IMR-90 (cell line): ENCODE measurements around the gene LAMP5. TPM values are rescaled to one million over a fixed set of nuclear protein-coding genes. Genes with fewer than 3 reads are reported as not detected.

Experiments
- ATAC-seq: fragments of 200-7000 bp; cut with Tn5 transposase; 2 replicates; pipeline ENCODE4 v1.9.1; 2020; ENCODE audit warnings: low read depth, mild to moderate bottlenecking, moderate library complexity
- BruUV-seq: library from RNA; stranded (reverse); fragments of 400-500 nt; replicated peaks from 2 replicates; lab custom pipeline; 2021; lab: Mats Ljungman, UMichigan
- CTCF ChIA-PET: fragments of 300-600 bp; formaldehyde crosslinking; extraction: SDS; loops from one replicate; lab custom pipeline; 2021; ENCODE audit warnings: antibody characterized with exemption; lab: Yijun Ruan, JAX
- POLR2A ChIA-PET: fragments of 300-600 bp; sonication (Branson Sonifier 250); formaldehyde crosslinking; loops from one replicate; lab custom pipeline; 2022; ENCODE audit warnings: antibody characterized with exemption; ENCODE audit not compliant: unreplicated experiment; lab: Charles Lee
- DNase-seq: peaks from one replicate; pipeline ENCODE4 v3.0.0; 2013
- H2AFZ ChIP-seq: replicated peaks from 2 replicates; pipeline ENCODE3; 2013; ENCODE audit warnings: low read length, mild to moderate bottlenecking; ENCODE audit not compliant: poor library complexity
- H2AK5ac ChIP-seq: 2 replicates; pipeline ENCODE4 v1.6.1; 2013; ENCODE audit warnings: low read depth, low read length, inconsistent platforms
- H2AK9ac ChIP-seq: replicated peaks from 2 replicates; pipeline ENCODE3; 2013; ENCODE audit warnings: mild to moderate bottlenecking, low read depth, low read length, moderate library complexity; ENCODE audit not compliant: poor library complexity
- H2BK120ac ChIP-seq: 2 replicates; pipeline ENCODE4 v1.6.1; 2013; ENCODE audit warnings: low read depth, low read length, inconsistent platforms
- H2BK15ac ChIP-seq: 3 replicates; pipeline ENCODE4 v1.6.1; 2013; ENCODE audit warnings: low read depth, low read length, inconsistent platforms
- H2BK20ac ChIP-seq: 2 replicates; pipeline ENCODE4 v1.6.1; 2013; ENCODE audit warnings: low read depth, mild to moderate bottlenecking, inconsistent platforms, low read length, moderate library complexity
- H2BK5ac ChIP-seq: 2 replicates; pipeline ENCODE4 v1.6.1; 2013; ENCODE audit warnings: mild to moderate bottlenecking, low read depth, low read length, inconsistent platforms; ENCODE audit not compliant: poor library complexity, severe bottlenecking
- H3K14ac ChIP-seq: replicated peaks from 2 replicates; pipeline ENCODE4 v1.6.1; 2013; ENCODE audit warnings: low read depth, low read length, inconsistent platforms
- H3K18ac ChIP-seq: 2 replicates; pipeline ENCODE4 v1.6.1; 2013; ENCODE audit warnings: low read depth, low read length, control low read depth
- H3K23ac ChIP-seq: 2 replicates; pipeline ENCODE4 v1.6.1; 2013; ENCODE audit warnings: low read depth, low read length, inconsistent platforms
- H3K27ac ChIP-seq: 2 replicates; pipeline ENCODE4 v1.5.1; 2013; ENCODE audit warnings: mild to moderate bottlenecking, control low read depth, low read length; ENCODE audit not compliant: insufficient read depth
- H3K27me3 ChIP-seq: 2 replicates; pipeline ENCODE4 v1.6.1; 2013; ENCODE audit warnings: low read length; ENCODE audit not compliant: control insufficient read depth, insufficient read depth
- H3K36me3 ChIP-seq: 2 replicates; pipeline ENCODE4 v1.6.1; 2013; ENCODE audit warnings: low read length, mixed read lengths; ENCODE audit not compliant: control insufficient read depth, insufficient read depth
- H3K4ac ChIP-seq: 2 replicates; pipeline ENCODE4 v1.6.1; 2013; ENCODE audit warnings: low read depth, low read length, inconsistent platforms
- H3K4me1 ChIP-seq: 2 replicates; pipeline ENCODE4 v1.6.1; 2013; ENCODE audit warnings: low read length, mixed read lengths; ENCODE audit not compliant: control insufficient read depth, insufficient read depth
- H3K4me2 ChIP-seq: 2 replicates; pipeline ENCODE4 v1.6.1; 2013; ENCODE audit warnings: low read depth, mild to moderate bottlenecking, control low read depth, low read length, moderate library complexity
- H3K4me3 ChIP-seq: 2 replicates; pipeline ENCODE4 v1.5.1; 2013; ENCODE audit warnings: low read depth, mild to moderate bottlenecking, control low read depth, low read length, moderate library complexity; ENCODE audit not compliant: insufficient read depth
- H3K56ac ChIP-seq: 2 replicates; pipeline ENCODE4 v1.6.1; 2013; ENCODE audit warnings: low read length, inconsistent platforms; ENCODE audit not compliant: insufficient read depth; ENCODE audit errors: extremely low read depth
- H3K79me1 ChIP-seq, 2 experiments: 2 replicates each; pipeline ENCODE4 v1.6.1; 2013; ENCODE audit warnings: low read length in 2 of 2, inconsistent platforms in 1 of 2, low read depth in 1 of 2
- H3K9ac ChIP-seq: 2 replicates; pipeline ENCODE4 v1.6.1; 2013; ENCODE audit warnings: low read depth, low read length, control low read depth
- H3K9me1 ChIP-seq: 2 replicates; pipeline ENCODE4 v1.6.1; 2013; ENCODE audit warnings: low read length, inconsistent platforms; ENCODE audit not compliant: insufficient read depth
- H3K9me3 ChIP-seq: 2 replicates; pipeline ENCODE4 v1.6.1; 2013; ENCODE audit warnings: low read length; ENCODE audit not compliant: control insufficient read depth, insufficient read depth
- H4K20me1 ChIP-seq: 2 replicates; pipeline ENCODE4 v1.6.1; 2013; ENCODE audit warnings: low read length, inconsistent platforms; ENCODE audit not compliant: insufficient read depth
- H4K5ac ChIP-seq: 2 replicates; pipeline ENCODE4 v1.6.1; 2013; ENCODE audit warnings: mild to moderate bottlenecking, low read depth, low read length, control low read depth
- H4K8ac ChIP-seq, 2 experiments: 2 replicates each; pipeline ENCODE4 v1.6.1; 2013; ENCODE audit warnings: low read depth in 2 of 2, low read length in 2 of 2, control low read depth in 1 of 2, inconsistent platforms in 1 of 2
- H4K91ac ChIP-seq: 2 replicates; pipeline ENCODE4 v1.6.1; 2013; ENCODE audit warnings: low read depth, low read length, inconsistent platforms; ENCODE audit not compliant: insufficient read depth
- BHLHE40 ChIP-seq: fragments of 150-350 bp; IDR thresholded peaks from 2 replicates; pipeline ENCODE4 v1.6.1; 2016; ENCODE audit warnings: mild to moderate bottlenecking, low read depth, low read length
- CEBPB ChIP-seq: IDR thresholded peaks from 2 replicates; pipeline ENCODE4 v1.6.1; 2012; ENCODE audit warnings: low read depth, low read length, improper control_type of control experiment
- CTCF ChIP-seq: conservative IDR thresholded peaks from 2 replicates; pipeline ENCODE4 v1.5.1; 2012; ENCODE audit warnings: mild to moderate bottlenecking, low read depth, low read length, improper control_type of control experiment
- FOS ChIP-seq: fragments of 150-350 bp; IDR thresholded peaks from 2 replicates; pipeline ENCODE4 v1.6.1; 2016; ENCODE audit warnings: low read depth, low read length
- MAFK ChIP-seq: IDR thresholded peaks from 2 replicates; pipeline ENCODE4 v1.6.1; 2012; ENCODE audit warnings: low read depth, low read length, improper control_type of control experiment
- MAZ ChIP-seq: IDR thresholded peaks from 2 replicates; pipeline ENCODE4 v1.6.1; 2012; ENCODE audit warnings: low read depth, mild to moderate bottlenecking, low read length, improper control_type of control experiment, moderate library complexity, borderline replicate concordance
- NFE2L2 ChIP-seq: fragments of 150-350 bp; IDR thresholded peaks from 2 replicates; pipeline ENCODE4 v1.6.1; 2016; ENCODE audit warnings: low read depth, mild to moderate bottlenecking, low read length
- RFX5 ChIP-seq: IDR thresholded peaks from 2 replicates; pipeline ENCODE4 v1.8.0; 2012; ENCODE audit warnings: low read depth, mild to moderate bottlenecking, low read length, moderate library complexity
- WGBS, 2 experiments: methylation state at CpG; one replicate each; pipeline versions ENCODE4 v1.1.5 to v1.1.7; 2013; ENCODE audit warnings: missing lambda C conversion rate in 2 of 2; ENCODE audit not compliant: insufficient read length in 1 of 2; ENCODE audit errors: extremely low coverage in 2 of 2; 5-methylcytosine and 5-hydroxymethylcytosine counted together
- dilution Hi-C: fragments of 300-500 bp; cut with HindIII; formaldehyde crosslinking; loops from one replicate; pipeline ENCODE4 v1.14.3; 2018; ENCODE audit warnings: low sequenced_read_pairs; ENCODE audit not compliant: unreplicated experiment
- in situ Hi-C: fragments of 300-500 bp; cut with MboI; formaldehyde crosslinking; loops from 3 replicates; pipeline ENCODE4 v1.14.3; 2019; ENCODE audit warnings: low sequenced_read_pairs, inconsistent platforms, mixed read lengths
- intact Hi-C: fragments of 100-400 bp; cut with micrococcal nuclease; formaldehyde crosslinking; loops from 2 replicates; pipeline ENCODE4 v1.10.0; 2022
- polyA plus RNA-seq, 3 experiments: library from polyadenylated mRNA; depleted of rRNA; stranded (reverse); fragments of >200 nt; gene quantifications; 2 replicates each; pipeline ENCODE4 v1.2.3, GENCODE V29; 2012; ENCODE audit warnings: low replicate concordance in 1 of 3
- total RNA-seq: library from RNA; depleted of rRNA; stranded (reverse); fragments of >200 nt; gene quantifications from 2 replicates; pipeline ENCODE4 v1.2.3, GENCODE V29; 2012
- TF ChIP-seq, protein P1 (sequence below): fragments of 150-350 bp; IDR thresholded peaks from 2 replicates; pipeline ENCODE4 v1.6.1; 2017; ENCODE audit warnings: mild to moderate bottlenecking, antibody characterized with exemption, low read length, low read depth

Gene LAMP5
- total and polyA plus RNA-seq, 2 of the 4 experiments (the other 2 are of a cell fraction): not detected

DNA sequence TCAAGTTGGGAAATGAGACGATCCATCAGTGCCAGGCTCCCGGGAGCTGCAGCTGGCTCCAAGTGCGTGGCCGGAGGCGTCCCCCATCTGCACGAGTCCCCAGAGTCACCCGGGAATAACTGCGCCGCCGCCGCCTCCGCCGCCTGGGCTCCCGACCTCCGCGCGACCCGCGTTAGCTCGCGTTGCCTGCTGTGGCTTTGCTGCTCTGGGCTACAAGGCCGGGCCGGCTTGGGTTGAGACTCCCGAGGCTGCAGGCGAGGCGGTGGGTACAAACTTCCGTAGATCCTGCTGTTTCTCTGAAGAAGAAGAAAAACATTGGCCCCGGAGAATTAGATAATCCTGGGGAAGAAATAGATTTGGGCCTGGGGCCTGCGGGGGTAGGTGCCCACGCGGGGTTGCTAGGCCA is 7.4 kb upstream of the LAMP5 start:
- H2BK5ac ChIP-seq: no peak overlapping the region
- peak overlapping the region; percentile 23 for H2AFZ ChIP-seq
- ATAC-seq: peak; percentile 14; the same call in 1 of the 2 replicates
- H3K23ac ChIP-seq: no peak overlapping the region
- H3K56ac ChIP-seq: no peak overlapping the region
- H2AK5ac ChIP-seq: no peak overlapping the region
- no peak overlapping the region for H2BK120ac ChIP-seq
- H2BK20ac ChIP-seq: no peak overlapping the region
- no peak overlapping the region; the same call in 1 of the 2 replicates for H3K4me2 ChIP-seq
- H3K14ac ChIP-seq: no peak overlapping the region
- no peak overlapping the region for H3K4me3 ChIP-seq
- H3K27ac ChIP-seq: no peak overlapping the region
- H3K27me3 ChIP-seq: peaks cover 59% of the 10 kb centered on the region
- 19% methylated on average over 31 of the region's 31 CpGs; no CpG with 5 or more reads in 1 of the 2 experiments for WGBS, 2 experiments
- DNase-seq: no peak
- H3K4me1 ChIP-seq: no peaks in the 10 kb centered on the region
- no peak overlapping the region for H3K4ac ChIP-seq
- H3K9me3 ChIP-seq: peaks cover 5% of the 10 kb centered on the region; the same call in 1 of the 2 replicates
- TF ChIP-seq CEBPB: no peak
- no peak for TF ChIP-seq RFX5
- TF ChIP-seq NFE2L2: no peak
- TF ChIP-seq CTCF: no peak
- TF ChIP-seq BHLHE40: no peak
- no peak for TF ChIP-seq FOS
- no peak for TF ChIP-seq MAZ
- TF ChIP-seq MAFK: no peak
- TF ChIP-seq, protein P1, sequence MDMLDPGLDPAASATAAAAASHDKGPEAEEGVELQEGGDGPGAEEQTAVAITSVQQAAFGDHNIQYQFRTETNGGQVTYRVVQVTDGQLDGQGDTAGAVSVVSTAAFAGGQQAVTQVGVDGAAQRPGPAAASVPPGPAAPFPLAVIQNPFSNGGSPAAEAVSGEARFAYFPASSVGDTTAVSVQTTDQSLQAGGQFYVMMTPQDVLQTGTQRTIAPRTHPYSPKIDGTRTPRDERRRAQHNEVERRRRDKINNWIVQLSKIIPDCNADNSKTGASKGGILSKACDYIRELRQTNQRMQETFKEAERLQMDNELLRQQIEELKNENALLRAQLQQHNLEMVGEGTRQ: no peak
- no peak overlapping the region for H2BK15ac ChIP-seq
- intact Hi-C loops (no loop called here), in situ Hi-C loops (no loop called here), dilution Hi-C loops (no loop called here)
- no peak overlapping the region for H2AK9ac ChIP-seq
- H3K9me1 ChIP-seq: no peaks in the 10 kb centered on the region
- H4K8ac ChIP-seq: no peak overlapping the region
- H3K18ac ChIP-seq: no peak overlapping the region
- no TSS peak for BruUV-seq
- H3K9ac ChIP-seq: no peak overlapping the region
- ChIA-PET POLR2A (no interaction called here), CTCF (no interaction called here)
- H4K91ac ChIP-seq: no peak overlapping the region
- H4K5ac ChIP-seq: no peak overlapping the region
- H4K20me1 ChIP-seq: no peaks in the 10 kb centered on the region; the same call in 1 of the 2 replicates
- H3K36me3 ChIP-seq: no peaks in the 10 kb centered on the region
- no peaks in the 10 kb centered on the region for H3K79me1 ChIP-seq
